PC-3 (cell line): Measurements from ENCODE around the gene SYN1. TPM values are rescaled to one million over a fixed set of nuclear protein-coding genes. Genes with fewer than 3 reads are reported as not detected.

ENCODE experiments used
- ATAC-seq: fragments of 200-7000 bp; cut with Tn5 transposase; 2 replicates; pipeline ENCODE4 v1.9.1; 2020; ENCODE audit warnings: mild to moderate bottlenecking, moderate library complexity
- BruUV-seq: library from RNA; stranded (reverse); fragments of 400-500 nt; replicated peaks from 2 replicates; lab custom pipeline; 2021; lab: Mats Ljungman, UMichigan
- CTCF ChIA-PET: fragments of 300-600 bp; sonication (Branson Sonifier 250); formaldehyde crosslinking; loops from one replicate; lab custom pipeline; 2022; ENCODE audit warnings: antibody characterized with exemption; lab: Charles Lee
- POLR2A ChIA-PET: fragments of 300-600 bp; sonication (Branson Sonifier 250); formaldehyde crosslinking; loops from one replicate; lab custom pipeline; 2022; ENCODE audit warnings: antibody characterized with exemption; ENCODE audit not compliant: unreplicated experiment; lab: Charles Lee
- DNase-seq: peaks from one replicate; pipeline ENCODE4 v3.0.0-alpha.2; 2015
- H2AFZ ChIP-seq: fragments of 300-600 bp; sonication (generic); 2 replicates; pipeline ENCODE4 v1.6.0; 2016; ENCODE audit warnings: antibody characterized with exemption, low read length
- H3F3A ChIP-seq: fragments of 300-600 bp; sonication (generic); one replicate; pipeline ENCODE4 v1.6.0; 2017; ENCODE audit warnings: antibody characterized with exemption, low read length, control low read depth, mild to moderate bottlenecking; ENCODE audit not compliant: unreplicated experiment
- H3K27ac ChIP-seq: fragments of 300-600 bp; sonication (generic); 2 replicates; pipeline ENCODE4 v1.5.1; 2016; ENCODE audit warnings: mild to moderate bottlenecking, low read length
- H3K27me3 ChIP-seq: fragments of 300-600 bp; sonication (generic); 2 replicates; pipeline ENCODE4 v1.6.1; 2016; ENCODE audit warnings: low read length, mixed read lengths
- H3K36me3 ChIP-seq: fragments of 300-600 bp; sonication (generic); 2 replicates; pipeline ENCODE4 v1.6.1; 2016; ENCODE audit warnings: low read depth, mixed run types, low read length, mixed read lengths
- H3K4me1 ChIP-seq: fragments of 300-600 bp; sonication (generic); 2 replicates; pipeline ENCODE4 v1.5.1; 2016; ENCODE audit warnings: low read length; ENCODE audit not compliant: insufficient read depth
- H3K4me2 ChIP-seq: fragments of 300-600 bp; sonication (generic); 2 replicates; pipeline ENCODE4 v1.6.0; 2016; ENCODE audit warnings: low read length
- H3K4me3 ChIP-seq: fragments of 300-600 bp; sonication (generic); 2 replicates; pipeline ENCODE4 v1.5.1; 2016; ENCODE audit warnings: mild to moderate bottlenecking, low read length, mixed read lengths
- H3K79me2 ChIP-seq: fragments of 300-600 bp; sonication (generic); 2 replicates; pipeline ENCODE4 v1.6.1; 2017; ENCODE audit warnings: low read length, mixed read lengths
- H3K9ac ChIP-seq: fragments of 300-600 bp; sonication (generic); 2 replicates; pipeline ENCODE4 v1.6.0; 2016; ENCODE audit warnings: mild to moderate bottlenecking, low read length
- H3K9me2 ChIP-seq: fragments of 300-600 bp; sonication (generic); replicated peaks from 2 replicates; pipeline ENCODE4 v1.6.1; 2016; ENCODE audit warnings: mixed run types, low read length, mixed read lengths
- H3K9me3 ChIP-seq: fragments of 300-600 bp; sonication (generic); 2 replicates; pipeline ENCODE4 v1.6.1; 2016; ENCODE audit warnings: low read length, mixed read lengths
- H4K20me1 ChIP-seq: fragments of 300-600 bp; sonication (generic); 2 replicates; pipeline ENCODE4 v1.6.1; 2016; ENCODE audit warnings: low read length, mixed read lengths
- EZH2 ChIP-seq: fragments of 300-600 bp; sonication (generic); IDR thresholded peaks from one replicate; pipeline ENCODE4 v1.6.1; 2017; ENCODE audit warnings: antibody characterized with exemption, mild to moderate bottlenecking, low read length; ENCODE audit not compliant: unreplicated experiment
- EZH2phosphoT487 ChIP-seq: fragments of 300-600 bp; sonication (generic); IDR thresholded peaks from 2 replicates; pipeline ENCODE4 v1.6.1; 2018; ENCODE audit warnings: mild to moderate bottlenecking, antibody characterized with exemption, low read length, borderline replicate concordance
- intact Hi-C: fragments of 100-400 bp; cut with micrococcal nuclease; formaldehyde crosslinking; loops from 2 replicates; pipeline ENCODE4 v1.9.0; 2023
- total RNA-seq: library from RNA; depleted of rRNA; stranded (reverse); fragments of >200 nt; gene quantifications from 2 replicates; pipeline ENCODE4 v1.2.3, GENCODE V29; 2014
- TF ChIP-seq, protein P1 (sequence below): fragments of 300-600 bp; sonication (generic); conservative IDR thresholded peaks from 2 replicates; pipeline ENCODE4 v1.5.1; 2017; ENCODE audit warnings: antibody characterized with exemption, low read depth, mild to moderate bottlenecking, low read length

The SYN1 gene
- total RNA-seq, 1 experiment from 2014 or later, result not detected

DNA sequence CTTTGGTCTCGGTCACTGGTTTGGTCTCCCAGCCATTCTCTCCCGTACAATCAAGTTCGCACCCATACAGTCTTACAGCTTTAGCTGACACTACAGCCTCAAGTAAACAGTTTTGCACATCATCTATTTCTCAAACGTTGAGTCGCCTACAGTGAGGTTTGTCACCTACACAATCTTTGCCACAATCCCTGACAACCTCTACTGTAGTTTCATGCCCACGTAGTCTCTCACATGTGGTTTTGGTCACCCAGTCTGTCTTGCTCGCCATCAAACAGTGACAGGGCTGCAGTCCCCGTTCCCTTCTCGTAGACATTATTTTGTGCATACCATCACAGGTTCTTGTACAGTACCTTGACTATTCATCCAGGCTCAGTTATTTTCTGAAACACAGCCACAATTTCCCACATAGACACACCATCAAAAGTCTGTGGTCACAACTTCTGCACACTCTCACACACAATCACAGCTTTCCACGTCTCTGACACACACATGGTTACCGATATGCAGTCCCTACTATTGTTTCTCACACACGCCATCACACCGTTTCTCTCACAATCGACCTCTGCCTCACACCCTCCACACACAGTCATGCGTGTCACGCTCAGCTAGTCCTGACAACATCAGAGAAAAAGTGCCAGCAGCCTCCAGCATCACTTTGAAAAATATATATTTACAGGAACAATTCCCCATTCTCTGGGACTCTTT, 15.4 kb upstream of the SYN1 start:
- Histone ChIP-seq H3K4me2 (no peak overlapping the region), H3K27me3 (no peaks in the 10 kb centered on the region), H3K9me2 (no peaks in the 10 kb centered on the region), H3K79me2 (no peaks in the 10 kb centered on the region), H3K9ac (no peak overlapping the region), H3K36me3 (peaks cover 17% of the 10 kb centered on the region), H3K27ac (no peak overlapping the region), H3F3A (no peaks in the 10 kb centered on the region), H3K4me1 (no peaks in the 10 kb centered on the region), H2AFZ (no peak overlapping the region), H3K9me3 (no peaks in the 10 kb centered on the region), H4K20me1 (no peaks in the 10 kb centered on the region), H3K4me3 (no peak overlapping the region)
- intact Hi-C loops, result no loop called here
- DNase-seq, result no peak
- TF ChIP-seq, protein P1, sequence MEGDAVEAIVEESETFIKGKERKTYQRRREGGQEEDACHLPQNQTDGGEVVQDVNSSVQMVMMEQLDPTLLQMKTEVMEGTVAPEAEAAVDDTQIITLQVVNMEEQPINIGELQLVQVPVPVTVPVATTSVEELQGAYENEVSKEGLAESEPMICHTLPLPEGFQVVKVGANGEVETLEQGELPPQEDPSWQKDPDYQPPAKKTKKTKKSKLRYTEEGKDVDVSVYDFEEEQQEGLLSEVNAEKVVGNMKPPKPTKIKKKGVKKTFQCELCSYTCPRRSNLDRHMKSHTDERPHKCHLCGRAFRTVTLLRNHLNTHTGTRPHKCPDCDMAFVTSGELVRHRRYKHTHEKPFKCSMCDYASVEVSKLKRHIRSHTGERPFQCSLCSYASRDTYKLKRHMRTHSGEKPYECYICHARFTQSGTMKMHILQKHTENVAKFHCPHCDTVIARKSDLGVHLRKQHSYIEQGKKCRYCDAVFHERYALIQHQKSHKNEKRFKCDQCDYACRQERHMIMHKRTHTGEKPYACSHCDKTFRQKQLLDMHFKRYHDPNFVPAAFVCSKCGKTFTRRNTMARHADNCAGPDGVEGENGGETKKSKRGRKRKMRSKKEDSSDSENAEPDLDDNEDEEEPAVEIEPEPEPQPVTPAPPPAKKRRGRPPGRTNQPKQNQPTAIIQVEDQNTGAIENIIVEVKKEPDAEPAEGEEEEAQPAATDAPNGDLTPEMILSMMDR, result no peak
- TF ChIP-seq EZH2phosphoT487 (no peak), EZH2 (no peak)
- BruUV-seq, result no TSS peak
- CTCF ChIA-PET, result no interaction called here
- POLR2A ChIA-PET, result no interaction called here
- no peak for ATAC-seq

- no TSS peak for BruUV-seq
These were observed 14.3 kb upstream of the SYN1 start for GRCh38 chrX:47633689-47634590.

More at GRCh38 chrX:47633689-47634590, 14.3 kb upstream of the SYN1 start:
- no peaks in the 10 kb centered on the region for H3K79me2 ChIP-seq
- no peaks in the 10 kb centered on the region for H3K9me2 ChIP-seq
- no peaks in the 10 kb centered on the region for H3K9me3 ChIP-seq
- no peak overlapping the region for H3K9ac ChIP-seq
- ATAC-seq, result no peak
- CTCF ChIA-PET, result no interaction called here
- TF ChIP-seq EZH2phosphoT487, result no peak
- TF ChIP-seq, protein P1, result no peak
- TF ChIP-seq EZH2, result no peak
- H3K4me1 ChIP-seq, result no peaks in the 10 kb centered on the region
- no peak overlapping the region for H3K4me3 ChIP-seq
- no peak overlapping the region for H3K4me2 ChIP-seq
- H4K20me1 ChIP-seq, result no peaks in the 10 kb centered on the region
- DNase-seq, result no peak
- peaks cover 11% of the 10 kb centered on the region; the same call in 1 of the 2 replicates for H3K36me3 ChIP-seq
- H3K27ac ChIP-seq, result no peak overlapping the region
- no peaks in the 10 kb centered on the region for H3F3A ChIP-seq
- H2AFZ ChIP-seq, result no peak overlapping the region
- POLR2A ChIA-PET, result no interaction called here
- H3K27me3 ChIP-seq, result no peaks in the 10 kb centered on the region
- intact Hi-C loops, result no loop called here
